Loucy (cell line): ENCODE results near the gene NSMCE1.

Experiments used
- H2AFZ ChIP-seq: fragments of 200-600 bp; sonication (generic); 2 replicates; pipeline ENCODE4 v1.6.0; 2016; ENCODE audit warnings: antibody characterized with exemption, mild to moderate bottlenecking, low read length, moderate library complexity
- H3F3A ChIP-seq: fragments of 200-600 bp; 2 replicates; pipeline ENCODE4 v1.6.0; 2016; ENCODE audit warnings: antibody characterized with exemption, low read depth, mild to moderate bottlenecking
- H3K27me3 ChIP-seq: fragments of 200-600 bp; sonication (generic); 2 replicates; pipeline ENCODE4 v1.6.1; 2014; ENCODE audit warnings: low read length, mild to moderate bottlenecking; ENCODE audit not compliant: insufficient read depth, poor library complexity, severe bottlenecking
- H3K36me3 ChIP-seq: fragments of 200-600 bp; sonication (generic); 2 replicates; pipeline ENCODE4 v1.6.1; 2016; ENCODE audit warnings: low read length; ENCODE audit not compliant: insufficient read depth
- H3K4me1 ChIP-seq: fragments of 200-600 bp; sonication (generic); 2 replicates; pipeline ENCODE4 v1.5.1; 2014; ENCODE audit warnings: low read length, mild to moderate bottlenecking; ENCODE audit not compliant: insufficient read depth, poor library complexity, severe bottlenecking
- H3K4me2 ChIP-seq: fragments of 200-600 bp; sonication (generic); 2 replicates; pipeline ENCODE4 v1.6.0; 2014; ENCODE audit warnings: antibody characterized with exemption, low read length, low read depth, mild to moderate bottlenecking; ENCODE audit not compliant: poor library complexity, severe bottlenecking
- H3K4me3 ChIP-seq: fragments of 200-600 bp; sonication (generic); 2 replicates; pipeline ENCODE4 v1.5.1; 2014; ENCODE audit warnings: low read length, mild to moderate bottlenecking, mixed read lengths; ENCODE audit not compliant: poor library complexity, severe bottlenecking
- H3K79me2 ChIP-seq: fragments of 200-600 bp; sonication (generic); 2 replicates; pipeline ENCODE4 v1.6.1; 2014; ENCODE audit warnings: low read length; ENCODE audit not compliant: insufficient read depth
- H3K9ac ChIP-seq: fragments of 200-600 bp; sonication (generic); 2 replicates; pipeline ENCODE4 v1.6.0; 2014; ENCODE audit warnings: mild to moderate bottlenecking, low read depth, low read length, moderate library complexity; ENCODE audit not compliant: poor library complexity, severe bottlenecking
- H3K9me2 ChIP-seq: fragments of 200-600 bp; sonication (generic); replicated peaks from 2 replicates; pipeline ENCODE4 v1.6.1; 2016; ENCODE audit warnings: low read depth, low read length, mixed read lengths
- H3K9me3 ChIP-seq: fragments of 200-600 bp; sonication (generic); 2 replicates; pipeline ENCODE4 v1.6.1; 2014; ENCODE audit warnings: mild to moderate bottlenecking, antibody characterized with exemption, low read length, low read depth; ENCODE audit not compliant: insufficient read depth
- H4K20me1 ChIP-seq: fragments of 200-600 bp; sonication (generic); 2 replicates; pipeline ENCODE4 v1.6.0; 2014; ENCODE audit warnings: antibody characterized with exemption, low read length, mild to moderate bottlenecking; ENCODE audit not compliant: insufficient read depth, poor library complexity, severe bottlenecking
- CTCF ChIP-seq: fragments of 200-600 bp; sonication (generic); conservative IDR thresholded peaks from 2 replicates; pipeline ENCODE4 v1.5.1; 2014; ENCODE audit warnings: mild to moderate bottlenecking, antibody characterized with exemption, low read length
- EZH2phosphoT487 ChIP-seq: fragments of 200-600 bp; IDR thresholded peaks from 2 replicates; pipeline ENCODE4 v1.6.1; 2018; ENCODE audit warnings: antibody characterized with exemption, mild to moderate bottlenecking, moderate library complexity, borderline replicate concordance

Gene NSMCE1

GRCh38 chr16:27223701-27224100, 44.9 kb downstream of the NSMCE1 start:
- Histone ChIP-seq H3K79me2 (no peaks in the 10 kb centered on the region), H3F3A (no peaks in the 10 kb centered on the region; the same call in 1 of the 2 replicates), H3K9me3 (no peaks in the 10 kb centered on the region), H4K20me1 (no peaks in the 10 kb centered on the region), H3K36me3 (peaks cover 5% of the 10 kb centered on the region; the same call in 1 of the 2 replicates), H3K9me2 (no peaks in the 10 kb centered on the region), H2AFZ (no peak overlapping the region), H3K4me1 (no peaks in the 10 kb centered on the region), H3K4me3 (no peak overlapping the region), H3K4me2 (no peak overlapping the region), H3K27me3 (no peaks in the 10 kb centered on the region), H3K9ac (no peak overlapping the region)
- TF ChIP-seq CTCF (no peak), EZH2phosphoT487 (no peak)

- Histone ChIP-seq H3K9me2 (no peaks in the 10 kb centered on the region), H2AFZ (no peak overlapping the region), H3K4me1 (no peaks in the 10 kb centered on the region), H4K20me1 (no peaks in the 10 kb centered on the region), H3K4me3 (no peak overlapping the region), H3K9me3 (no peaks in the 10 kb centered on the region), H3K79me2 (no peaks in the 10 kb centered on the region), H3K4me2 (no peak overlapping the region), H3F3A (no peaks in the 10 kb centered on the region; the same call in 1 of the 2 replicates), H3K27me3 (no peaks in the 10 kb centered on the region), H3K36me3 (peaks cover 5% of the 10 kb centered on the region; the same call in 1 of the 2 replicates), H3K9ac (no peak overlapping the region)
- TF ChIP-seq EZH2phosphoT487 (no peak), CTCF (no peak)
Observed at GRCh38 chr16:27223226-27223610, 45.4 kb downstream of the NSMCE1 start.

- no peaks in the 10 kb centered on the region for H3K27me3 ChIP-seq
- H3K79me2 ChIP-seq = no peaks in the 10 kb centered on the region
- no peaks in the 10 kb centered on the region for H4K20me1 ChIP-seq
- no peaks in the 10 kb centered on the region for H3K4me1 ChIP-seq
- TF ChIP-seq CTCF = no peak
- no peak overlapping the region for H3K9ac ChIP-seq
- no peaks in the 10 kb centered on the region for H3K9me3 ChIP-seq
- H3K36me3 ChIP-seq = peaks cover 5% of the 10 kb centered on the region; the same call in 1 of the 2 replicates
- H3K4me3 ChIP-seq = no peak overlapping the region
- no peak overlapping the region for H3K4me2 ChIP-seq
- H3F3A ChIP-seq = no peaks in the 10 kb centered on the region; the same call in 1 of the 2 replicates
- H2AFZ ChIP-seq = no peak overlapping the region
- no peaks in the 10 kb centered on the region for H3K9me2 ChIP-seq
Observed at GRCh38 chr16:27222249-27223225, 46.0 kb downstream of the NSMCE1 start.
